Ovary (tissue), 3 donors: ENCODE measurements around the gene RNPEPL1.

Experiments
- CTCF ChIP-seq, 3 donors: fragments of 450-650 bp in 2 of 3; fragments of 200-600 bp in 1 of 3; IDR thresholded peaks; one replicate each; pipeline versions ENCODE4 v1.5.1 to v1.8.0; 2016 to 2022; ENCODE audit warnings: antibody characterized with exemption in 3 of 3, mild to moderate bottlenecking in 1 of 3
- POLR2A ChIP-seq: fragments of 450-650 bp; IDR thresholded peaks from one replicate; pipeline ENCODE4 v1.6.1; 2017; ENCODE audit warnings: antibody characterized with exemption, mild to moderate bottlenecking, moderate library complexity
- donor health status: DM: no; HTN: no; CAD: no.

- TF ChIP-seq CTCF (IDR thresholded peaks at IDR 0.05) = no peak
- TF ChIP-seq POLR2A = no peak
These were observed 19.8 kb downstream of the RNPEPL1 start for GRCh38 chr2:240588006-240588655.
